Measurements from ENCODE around the gene CAPRIN2. TPM values are rescaled to one million over a fixed set of nuclear protein-coding genes. Genes with fewer than 3 reads are reported as not detected.

CAPRIN2 gene
- total and polyA plus RNA-seq, 2 of the 8 experiments (the other 6 are each of a cell fraction or from before 2014, with no cell fraction given), result 24.8 to 52.0 TPM

- no peak overlapping the region for H2AK5ac ChIP-seq (ENCODE audit: low read depth, low read length)
- H4K91ac ChIP-seq (replicated peaks; ENCODE audit: insufficient read length, low read length), result no peak overlapping the region
- no peaks in the 10 kb centered on the region; the same call in 1 of the 2 replicates for H3K79me1 ChIP-seq (ENCODE audit: low read depth, low read length)
- no peak overlapping the region for H2BK5ac ChIP-seq (ENCODE audit: low read depth, low read length)
- peaks cover 3 to 6% (median 4%) of the 10 kb centered on the region in 4 experiments; a peak in 5 of 7 replicates for H3K4me1 ChIP-seq (replicated peaks in 1 of 4; ENCODE audit: control insufficient read depth in 3 of 4, insufficient read depth in 4 of 4, low read length in 3 of 4)
- H2BK120ac ChIP-seq (replicated peaks; ENCODE audit: low read depth, low read length), result no peak overlapping the region
- ChIA-PET CTCF (ENCODE audit: partially characterized antibody) (interaction anchor here (0.6 to 1.1 kb wide), 2 partner anchors 96 to 512 kb away, joined by 3 to 4 read pairs; no protein-coding TSS in a partner anchor), POLR2A (ENCODE audit: partially characterized antibody) (interaction anchor here (0.9 to 1.3 kb wide), 3 partner anchors 26 to 37 kb away, joined by 3 to 4 read pairs (median 3); no protein-coding TSS in a partner anchor)
- DNase-seq (ENCODE audit: low read depth in 1 of 2, low spot score in 2 of 2), result no peak
- H3K4ac ChIP-seq (replicated peaks; ENCODE audit: insufficient read length, low read depth, low read length), result no peak overlapping the region
- peak overlapping the region; percentile 82 to 86; a peak in 2 of 4 replicates for H3K4me2 ChIP-seq (ENCODE audit: insufficient read depth in 1 of 2, low read depth in 2 of 2, low read length in 2 of 2)
- no peak overlapping the region for H3K56ac ChIP-seq (replicated peaks; ENCODE audit: insufficient read length, low read depth, low read length)
- WGBS, 2 experiments (ENCODE audit: extremely low coverage in 1 of 2, insufficient coverage in 1 of 2, insufficient read length in 1 of 2, insufficient replicate concordance in 2 of 2, low coverage in 1 of 2, low lambda C conversion rate in 2 of 2, missing lambda C conversion rate in 1 of 2), result 92% methylated on average over 10 of the region's 10 CpGs; no CpG with 5 or more reads in 1 of the 2 experiments
- H3K4me3 ChIP-seq (ENCODE audit: extremely low read depth in 1 of 4, insufficient read depth in 2 of 4, low read depth in 3 of 4, low read length in 4 of 4), result peak overlapping the region in 1 of 4 experiments; percentile 98; a peak in 2 of 8 replicates
- no peak overlapping the region for H2BK15ac ChIP-seq (ENCODE audit: low read length)
- H4K8ac ChIP-seq (ENCODE audit: extremely low read depth, insufficient read depth, low read length), result no peak overlapping the region
- H3K9ac ChIP-seq (replicated peaks in 1 of 4; ENCODE audit: extremely low read depth in 1 of 4, low read depth in 3 of 4, low read length in 3 of 4), result no peak overlapping the region
- H3K36me3 ChIP-seq (ENCODE audit: control insufficient read depth in 2 of 4, insufficient read depth in 4 of 4, low read length in 3 of 4), result no peaks in the 10 kb centered on the region; a peak in 1 of 8 replicates
- H3K9me3 ChIP-seq (ENCODE audit: insufficient read depth in 2 of 2, low read depth in 1 of 2, low read length in 1 of 2), result no peaks in the 10 kb centered on the region
- no peak overlapping the region for H2AFZ ChIP-seq (ENCODE audit: low read length)
- H2BK20ac ChIP-seq (ENCODE audit: low read length), result no peak overlapping the region
- H3K79me2 ChIP-seq (ENCODE audit: control insufficient read depth in 1 of 2, insufficient read depth in 2 of 2, low read length in 2 of 2), result peaks cover 0 to 31% of the 10 kb centered on the region in 2 experiments; a peak in 3 of 4 replicates
- peak; percentile 39 for FAIRE-seq
- H2BK12ac ChIP-seq (ENCODE audit: low read depth, low read length), result no peak overlapping the region
- H4K5ac ChIP-seq (ENCODE audit: insufficient read length, low read depth, low read length), result no peak overlapping the region
- TF ChIP-seq GABPA (IDR thresholded peaks at IDR 0.05; ENCODE audit: borderline replicate concordance, insufficient read depth, low read length) (no peak), PHF8 (conservative IDR thresholded peaks at IDR 0.05; ENCODE audit: low read depth, low read length) (no peak), POLR2A (IDR thresholded peaks at IDR 0.05; ENCODE audit: control extremely low read depth in 1 of 2, low read depth in 2 of 2, low read length in 2 of 2) (no peak), CBX8 (IDR thresholded peaks at IDR 0.05; ENCODE audit: borderline replicate concordance, low read depth, low read length) (no peak), GTF2F1 (IDR thresholded peaks at IDR 0.05; ENCODE audit: borderline replicate concordance, low read depth, low read length) (no peak)
- peaks cover 10% of the 10 kb centered on the region for H3K23me2 ChIP-seq (ENCODE audit: low read depth, low read length)
- no peak overlapping the region for H3K27ac ChIP-seq (ENCODE audit: low read depth, low read length)
- no peaks in the 10 kb centered on the region for H4K20me1 ChIP-seq (replicated peaks in 1 of 2; ENCODE audit: control insufficient read depth in 1 of 2, insufficient read depth in 2 of 2, low read length in 2 of 2)
- no peaks in the 10 kb centered on the region for H3K27me3 ChIP-seq (replicated peaks in 1 of 4; ENCODE audit: control insufficient read depth in 3 of 4, extremely low read depth in 1 of 4, insufficient read depth in 3 of 4, low read length in 3 of 4)
- H3K14ac ChIP-seq (ENCODE audit: insufficient read length), result no peak overlapping the region
- no peak overlapping the region for H3K23ac ChIP-seq (ENCODE audit: insufficient read length)
- no peak overlapping the region for H3K18ac ChIP-seq (ENCODE audit: extremely low read depth, low read length)
Observed at GRCh38 chr12:30756074-30756473, 1.3 kb upstream of the CAPRIN2 start.

All from H1 (cell line).